SU-DHL-6 (cell line): ENCODE measurements around the gene ERLEC1.

Source experiments
- EZH2phosphoT487 ChIP-seq: fragments of 200-600 bp; sonication (generic), shearing (Covaris generic); conservative IDR thresholded peaks from 2 replicates; pipeline ENCODE4 v1.6.1; 2018; ENCODE audit warnings: mild to moderate bottlenecking, antibody characterized with exemption, low read length, moderate library complexity, mixed read lengths
- TF ChIP-seq, protein P1 (sequence below): fragments of 200-600 bp; sonication (generic); IDR thresholded peaks from one replicate; pipeline ENCODE4 v1.5.1; 2017; ENCODE audit warnings: antibody characterized with exemption, mild to moderate bottlenecking, low read length, moderate library complexity; ENCODE audit not compliant: insufficient read depth, poor library complexity, severe bottlenecking

- TF ChIP-seq, protein P1, sequence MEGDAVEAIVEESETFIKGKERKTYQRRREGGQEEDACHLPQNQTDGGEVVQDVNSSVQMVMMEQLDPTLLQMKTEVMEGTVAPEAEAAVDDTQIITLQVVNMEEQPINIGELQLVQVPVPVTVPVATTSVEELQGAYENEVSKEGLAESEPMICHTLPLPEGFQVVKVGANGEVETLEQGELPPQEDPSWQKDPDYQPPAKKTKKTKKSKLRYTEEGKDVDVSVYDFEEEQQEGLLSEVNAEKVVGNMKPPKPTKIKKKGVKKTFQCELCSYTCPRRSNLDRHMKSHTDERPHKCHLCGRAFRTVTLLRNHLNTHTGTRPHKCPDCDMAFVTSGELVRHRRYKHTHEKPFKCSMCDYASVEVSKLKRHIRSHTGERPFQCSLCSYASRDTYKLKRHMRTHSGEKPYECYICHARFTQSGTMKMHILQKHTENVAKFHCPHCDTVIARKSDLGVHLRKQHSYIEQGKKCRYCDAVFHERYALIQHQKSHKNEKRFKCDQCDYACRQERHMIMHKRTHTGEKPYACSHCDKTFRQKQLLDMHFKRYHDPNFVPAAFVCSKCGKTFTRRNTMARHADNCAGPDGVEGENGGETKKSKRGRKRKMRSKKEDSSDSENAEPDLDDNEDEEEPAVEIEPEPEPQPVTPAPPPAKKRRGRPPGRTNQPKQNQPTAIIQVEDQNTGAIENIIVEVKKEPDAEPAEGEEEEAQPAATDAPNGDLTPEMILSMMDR: no peak
- no peak for TF ChIP-seq EZH2phosphoT487
Measured at GRCh38 chr2:53739032-53739431, 47.8 kb upstream of the ERLEC1 start.
